GM21515 (cell line): Measurements from ENCODE around the gene CREB5.
"Not testable (repeated sequence)": the region's sequence is repeated elsewhere in the genome, so short reads cannot be mapped to it uniquely, and the experiment has no call there.

Source experiments
- ATAC-seq: cut with Tn5 transposase; IDR thresholded peaks from one replicate; pipeline ENCODE4 v1.9.1; 2021; ENCODE audit not compliant: unreplicated experiment

Gene CREB5

GRCh38 chr7:28602282-28602681, 190.0 kb downstream of the CREB5 start:
- no peak for ATAC-seq

- no peak for ATAC-seq
Observed at GRCh38 chr7:28605427-28606085, 193.2 kb downstream of the CREB5 start.

DNA sequence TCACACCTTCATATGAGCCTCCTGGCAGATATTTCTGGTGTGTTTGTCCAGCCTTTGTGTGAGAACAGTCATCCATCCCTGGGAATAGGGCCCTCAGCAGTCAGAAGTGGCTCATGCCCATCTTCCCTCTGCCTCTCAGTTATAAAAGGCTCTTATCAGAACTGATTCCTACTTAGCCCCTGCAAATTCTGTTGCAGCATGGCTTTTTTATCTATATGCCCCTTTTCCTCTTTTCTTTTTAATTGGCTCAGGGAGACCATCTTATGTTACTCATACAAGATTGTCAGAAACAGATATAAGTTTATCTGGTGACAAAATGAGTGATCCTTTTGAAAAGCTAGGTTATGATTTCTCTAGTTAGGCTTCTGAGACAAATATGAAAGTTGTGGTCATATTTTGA, 194.1 kb downstream of the CREB5 start:
- ATAC-seq: no peak

DNA sequence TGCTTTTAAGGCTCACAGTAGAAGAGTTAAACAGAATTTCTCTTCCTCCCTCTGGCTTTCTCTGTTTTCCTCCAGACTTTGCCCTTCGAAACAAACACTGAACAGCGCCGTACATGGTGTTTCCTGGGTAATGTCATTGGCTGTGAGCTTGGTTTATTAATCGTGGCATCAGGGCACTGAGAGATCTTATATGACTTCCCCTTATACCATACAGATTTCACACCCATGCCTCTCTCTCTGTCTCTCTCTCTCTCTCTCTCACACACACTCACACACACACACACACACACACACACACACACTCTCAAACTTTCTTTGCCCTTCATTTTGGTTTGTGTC, 195.5 kb downstream of the CREB5 start:
- ATAC-seq: no peak

- no peak for ATAC-seq
Observed at GRCh38 chr7:28608237-28608656, 195.9 kb downstream of the CREB5 start.

DNA sequence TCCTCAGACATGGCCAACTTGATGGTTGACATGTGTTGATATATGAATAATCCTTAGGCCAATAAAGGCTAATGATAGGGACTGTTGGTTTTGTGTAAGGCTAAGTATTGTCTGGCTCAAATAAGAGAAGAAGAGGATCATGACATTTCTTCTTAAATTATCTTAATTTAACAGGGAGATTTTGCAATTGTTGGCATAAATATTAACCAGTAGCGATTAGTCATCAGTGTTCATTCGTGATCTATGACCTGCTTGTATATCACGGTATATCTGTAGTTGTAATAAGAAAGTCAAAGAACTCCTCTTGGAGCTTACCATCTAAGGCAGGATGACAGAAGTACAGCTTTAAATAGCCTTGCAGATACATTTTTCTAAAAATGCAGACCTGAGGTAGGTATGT, 196.4 kb downstream of the CREB5 start:
- no peak for ATAC-seq

- ATAC-seq: no peak
Observed at GRCh38 chr7:28609608-28610007, 197.3 kb downstream of the CREB5 start.

GRCh38 chr7:28611399-28611897, 199.1 kb downstream of the CREB5 start:
- ATAC-seq: not testable (repeated sequence)

- ATAC-seq: no peak
Observed at GRCh38 chr7:28613262-28613661, 200.9 kb downstream of the CREB5 start.

GRCh38 chr7:28615091-28615490, 202.8 kb downstream of the CREB5 start:
- no peak for ATAC-seq

- ATAC-seq: no peak
Observed at GRCh38 chr7:28617308-28617880, 205.1 kb downstream of the CREB5 start.

- ATAC-seq: no peak
Observed at GRCh38 chr7:28618383-28618782, 206.1 kb downstream of the CREB5 start.

DNA sequence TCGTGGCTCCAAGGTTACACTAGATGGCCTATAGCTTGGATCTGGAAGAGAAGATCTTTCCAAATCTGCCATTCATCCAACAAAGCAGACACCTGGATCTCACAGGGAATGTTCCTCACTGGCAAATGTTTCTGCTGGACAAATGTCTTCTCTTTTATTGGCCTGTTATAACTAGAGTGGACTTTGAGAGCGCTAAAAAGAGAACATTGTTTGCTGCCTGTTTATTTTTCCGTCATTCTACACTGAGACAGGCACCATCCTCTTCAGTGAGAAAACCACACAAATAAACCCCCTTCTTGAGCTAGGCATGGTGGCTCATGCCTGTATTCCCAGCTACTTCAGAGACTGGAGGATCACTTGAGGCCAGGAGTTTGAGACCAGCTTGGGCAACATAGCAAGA, 206.9 kb downstream of the CREB5 start:
- no peak for ATAC-seq

- ATAC-seq: no peak
Observed at GRCh38 chr7:28621369-28621841, 209.1 kb downstream of the CREB5 start.

DNA sequence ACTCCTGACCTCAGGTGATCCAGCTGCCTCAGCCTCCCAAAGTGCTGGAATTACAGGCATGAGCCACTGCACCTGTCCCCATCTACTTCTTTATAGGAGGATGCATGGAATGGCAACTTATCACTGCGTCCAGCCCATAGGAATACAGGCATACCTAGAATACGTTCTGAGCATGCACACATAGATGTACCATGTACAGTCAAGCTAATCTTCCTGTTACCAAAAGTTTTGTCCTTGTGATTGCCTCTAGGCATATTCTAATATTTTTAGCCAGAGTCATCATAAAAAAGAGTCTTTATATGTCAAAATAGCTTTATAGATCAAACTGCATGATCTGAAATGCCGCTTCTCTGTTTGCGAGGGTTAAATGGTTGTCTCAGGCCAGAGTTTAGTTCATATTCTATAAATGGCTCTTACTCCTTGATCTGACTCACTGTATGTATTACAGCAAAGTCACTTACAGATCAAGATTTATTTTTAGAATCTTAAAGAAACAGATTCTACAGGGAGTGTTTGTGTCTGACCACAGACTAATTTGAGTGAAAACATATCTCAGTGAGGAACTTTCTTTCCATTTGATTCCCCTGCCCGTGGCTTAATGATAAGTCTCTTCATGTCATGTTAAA, 210.9 kb downstream of the CREB5 start:
- ATAC-seq: no peak

DNA sequence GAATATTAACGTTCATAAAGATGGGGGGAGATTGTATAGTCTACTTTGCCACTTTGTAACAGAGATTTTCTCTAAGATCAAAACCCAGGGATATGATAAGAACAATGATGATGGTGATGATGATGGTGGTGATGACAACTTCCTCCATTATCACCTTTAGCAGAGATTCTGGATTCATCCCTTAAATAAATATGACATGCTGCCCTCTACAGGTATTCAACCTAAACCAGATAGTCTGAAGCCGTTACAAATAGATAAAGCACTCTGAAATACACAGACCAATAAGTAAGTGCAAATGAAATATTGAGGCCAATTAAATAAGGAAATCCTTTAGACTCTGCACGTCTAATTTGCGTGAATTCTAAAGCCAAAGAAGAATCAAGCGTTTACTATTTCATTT, 211.5 kb downstream of the CREB5 start:
- no peak for ATAC-seq

GRCh38 chr7:28625432-28625831, 213.1 kb downstream of the CREB5 start:
- ATAC-seq: no peak

DNA sequence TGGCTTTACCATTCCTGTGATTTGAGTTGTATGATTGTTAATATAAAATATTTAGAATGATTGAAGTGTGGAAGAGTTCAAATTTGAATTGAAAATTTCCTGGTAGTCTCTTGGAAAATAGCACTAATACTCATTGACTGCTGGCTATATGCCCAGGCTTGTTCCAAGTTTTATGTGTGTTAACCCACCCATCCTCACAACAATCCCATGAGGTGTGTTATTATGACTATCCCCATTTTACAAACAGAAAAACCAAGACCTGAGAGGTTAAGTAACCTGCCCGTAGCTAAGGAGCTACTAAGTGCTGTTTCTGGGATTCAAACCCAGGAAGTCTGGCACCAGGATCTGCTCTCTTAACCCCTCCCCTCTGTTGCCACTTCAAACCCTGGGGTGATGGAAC, 213.9 kb downstream of the CREB5 start:
- no peak for ATAC-seq

- no peak for ATAC-seq
Observed at GRCh38 chr7:28626624-28627262, 214.4 kb downstream of the CREB5 start.

DNA sequence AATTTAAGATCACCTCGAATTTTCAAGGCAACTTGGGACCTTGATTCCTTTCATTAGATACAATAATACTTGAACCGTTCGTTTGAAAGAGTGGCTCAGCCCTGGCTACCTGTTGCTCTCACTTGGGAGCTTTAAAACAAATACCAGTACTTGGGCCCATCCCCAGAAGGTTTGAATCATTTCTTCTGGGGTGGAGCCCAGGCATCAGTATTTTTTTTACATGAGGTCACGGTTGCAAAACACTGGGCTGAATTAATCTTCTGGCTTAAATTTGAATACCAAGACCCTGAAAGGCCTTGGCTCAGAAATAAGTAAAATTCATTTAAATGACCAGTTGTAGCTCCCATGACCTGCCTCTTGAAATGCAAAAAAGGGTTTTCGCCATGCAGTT, 214.9 kb downstream of the CREB5 start:
- ATAC-seq: no peak

GRCh38 chr7:28627896-28628295, 215.6 kb downstream of the CREB5 start:
- no peak for ATAC-seq
